HepG2 (cell line): ENCODE measurements around the gene OGFR. TPM values are rescaled to one million over a fixed set of nuclear protein-coding genes. Genes with fewer than 3 reads are reported as not detected.

ENCODE experiments used
- EP300 ChIP-seq, 3 experiments: sonication (generic) in 1 of 3; formaldehyde crosslinking in 1 of 3; IDR thresholded peaks; 2 replicates each; pipeline versions ENCODE4 v1.5.1 to v1.6.1; 2011 to 2020; ENCODE audit warnings: low read depth in 2 of 3, low read length in 2 of 3, borderline replicate concordance in 1 of 3, improper control_type of control experiment in 1 of 3, mild to moderate bottlenecking in 1 of 3, missing genetic modification reagents in 1 of 3, moderate library complexity in 1 of 3
- FOXJ3 ChIP-seq: sonication (generic); formaldehyde crosslinking; IDR thresholded peaks from 2 replicates; pipeline ENCODE4 v1.4.0; 2020; ENCODE audit warnings: missing genetic modification reagents, mild to moderate bottlenecking, borderline replicate concordance
- NONO ChIP-seq, 2 experiments: fragments of 450-650 bp in 1 of 2; sonication (generic) in 1 of 2; formaldehyde crosslinking in 1 of 2; IDR thresholded peaks in 1 of 2; conservative IDR thresholded peaks in 1 of 2; 2 replicates each; pipeline versions ENCODE4 v1.6.1 to v1.8.0; 2017 to 2022; ENCODE audit warnings: mild to moderate bottlenecking in 1 of 2, missing genetic modification reagents in 1 of 2, moderate library complexity in 1 of 2
- ONECUT2 ChIP-seq: sonication (generic); formaldehyde crosslinking; IDR thresholded peaks from 2 replicates; pipeline ENCODE4 v1.4.0; 2020; ENCODE audit warnings: missing genetic modification reagents
- TGIF2 ChIP-seq: IDR thresholded peaks from 2 replicates; pipeline ENCODE4 v1.6.1; 2016; ENCODE audit warnings: control low read depth, missing compliant biosample characterization
- WIZ ChIP-seq: sonication (generic); formaldehyde crosslinking; IDR thresholded peaks from 2 replicates; pipeline ENCODE4 v1.5.1; 2020; ENCODE audit warnings: mild to moderate bottlenecking, missing genetic modification reagents
- ZNF224 ChIP-seq: sonication (generic); formaldehyde crosslinking; IDR thresholded peaks from 2 replicates; pipeline ENCODE4 v1.5.0; 2020; ENCODE audit warnings: mild to moderate bottlenecking, missing genetic modification reagents
- ZNF256 ChIP-seq: sonication (generic); formaldehyde crosslinking; conservative IDR thresholded peaks from 2 replicates; pipeline ENCODE4 v1.4.0; 2020; ENCODE audit warnings: missing genetic modification reagents
- ZNF296 ChIP-seq: sonication (generic); formaldehyde crosslinking; conservative IDR thresholded peaks from 2 replicates; pipeline ENCODE4 v1.5.0; 2020; ENCODE audit warnings: mild to moderate bottlenecking, missing genetic modification reagents
- ZNF547 ChIP-seq: sonication (generic); formaldehyde crosslinking; IDR thresholded peaks from 2 replicates; pipeline ENCODE4 v1.5.1; 2020; ENCODE audit warnings: mild to moderate bottlenecking, missing genetic modification reagents
- ZNF556 ChIP-seq: sonication (generic); formaldehyde crosslinking; IDR thresholded peaks from 2 replicates; pipeline ENCODE4 v1.4.0; 2020; ENCODE audit warnings: mild to moderate bottlenecking, missing genetic modification reagents, borderline replicate concordance
- ZNF605 ChIP-seq: sonication (generic); formaldehyde crosslinking; IDR thresholded peaks from 2 replicates; pipeline ENCODE4 v1.8.0; 2022; ENCODE audit warnings: mild to moderate bottlenecking, missing genetic modification reagents
- ZNF660 ChIP-seq: sonication (generic); formaldehyde crosslinking; IDR thresholded peaks from 2 replicates; pipeline ENCODE4 v1.5.1; 2020; ENCODE audit warnings: mild to moderate bottlenecking, low read depth, missing genetic modification reagents, borderline replicate concordance
- ZNF672 ChIP-seq: sonication (generic); formaldehyde crosslinking; IDR thresholded peaks from 2 replicates; pipeline ENCODE4 v1.8.1; 2022; ENCODE audit warnings: missing genetic modification reagents
- ZNF788 ChIP-seq: sonication (generic); formaldehyde crosslinking; IDR thresholded peaks from 2 replicates; pipeline ENCODE4 v1.5.0; 2020; ENCODE audit warnings: mild to moderate bottlenecking, missing genetic modification reagents, borderline replicate concordance
- polyA plus RNA-seq, 8 experiments: library from polyadenylated mRNA; depleted of rRNA in 3 of 8; stranded (reverse) in 7 of 8; unstranded in 1 of 8; fragments of >200 nt; fragmentation: Illumina TruSeq in 4 of 8; extraction: Trizol in 4 of 8; gene quantifications; 2 replicates each; pipeline versions ENCODE4 v1.2.1 to v1.2.3, GENCODE V29; 2011 to 2016; ENCODE audit warnings: low read depth in 4 of 8, missing spikeins in 1 of 8, mixed read lengths in 1 of 8; ENCODE audit not compliant: insufficient read depth in 1 of 8
- total RNA-seq, 5 experiments: library from RNA; depleted of rRNA; stranded (reverse); fragments of >200 nt; fragmentation: Illumina TruSeq; extraction: Trizol; gene quantifications; 2 replicates each; pipeline ENCODE4 v1.2.3, GENCODE V29; 2016; ENCODE audit warnings: low read depth in 1 of 5
- TF ChIP-seq, protein P1 (sequence below): sonication (generic); formaldehyde crosslinking; IDR thresholded peaks from 2 replicates; pipeline ENCODE4 v1.5.0; 2020; ENCODE audit warnings: missing genetic modification reagents, mild to moderate bottlenecking, borderline replicate concordance
- TF ChIP-seq, protein P2 (sequence below): sonication (generic); formaldehyde crosslinking; IDR thresholded peaks from 2 replicates; pipeline ENCODE4 v1.5.0; 2020; ENCODE audit warnings: missing genetic modification reagents
- TF ChIP-seq, protein P3 (sequence below): sonication (generic); formaldehyde crosslinking; IDR thresholded peaks from 2 replicates; pipeline ENCODE4 v1.4.0; 2020; ENCODE audit warnings: missing genetic modification reagents
- TF ChIP-seq, protein P4 (sequence below): sonication (generic); formaldehyde crosslinking; IDR thresholded peaks from 2 replicates; pipeline ENCODE4 v1.4.0; 2020; ENCODE audit warnings: missing genetic modification reagents

The OGFR gene
- total and polyA plus RNA-seq, 2 of the 13 experiments (the other 11 are each of a cell fraction or from before 2014, with no cell fraction given): 47.7 to 81.8 TPM

DNA sequence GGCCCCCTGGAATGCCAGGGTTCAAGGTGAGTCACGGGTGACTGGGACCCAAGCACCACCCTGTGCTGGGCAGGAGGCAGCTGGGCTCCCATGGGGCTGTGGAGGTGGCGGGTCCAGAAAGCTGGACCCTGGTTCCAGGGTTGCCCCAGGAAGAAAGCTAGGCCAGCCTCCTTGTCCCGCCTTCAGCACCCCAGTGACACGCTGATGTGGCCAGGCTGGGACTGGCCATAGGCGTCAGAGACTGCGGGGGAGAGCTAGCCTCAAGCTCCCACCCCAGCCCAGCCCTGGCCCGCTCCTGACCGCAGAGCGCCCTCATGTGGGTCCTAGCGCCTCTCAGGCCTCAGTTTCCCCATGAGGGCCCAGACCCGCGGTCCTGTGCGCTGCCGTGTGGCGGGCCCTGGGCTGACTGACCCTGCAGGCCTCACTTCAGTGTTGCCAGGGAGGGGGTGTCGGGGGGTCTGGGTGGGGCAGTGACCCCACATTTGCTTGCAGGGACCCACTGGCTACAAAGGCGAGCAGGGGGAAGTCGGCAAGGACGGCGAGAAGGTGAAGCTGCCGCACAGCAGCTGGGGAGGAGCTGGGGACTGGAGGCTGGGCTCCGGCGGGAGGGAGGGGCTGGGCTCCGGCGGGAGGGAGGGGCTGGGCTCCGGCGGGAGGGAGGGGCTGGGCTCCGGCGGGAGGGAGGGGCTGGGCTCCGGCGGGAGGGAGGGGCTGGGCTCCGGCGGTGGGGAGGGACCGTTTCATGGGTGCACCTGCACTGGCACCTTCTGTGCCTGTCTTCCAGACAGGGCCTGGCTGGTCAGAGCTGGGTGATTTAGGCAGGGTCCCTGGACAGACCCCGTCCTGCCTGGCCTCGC lies 20.1 kb downstream of the OGFR start (continued):
- TF ChIP-seq TGIF2 (CRISPR knock-in tag) (no peak; the same call in 1 of the 2 replicates), FOXJ3 (CRISPR knock-in tag) (no peak), EP300 (IDR thresholded peaks at IDR 0.05; ENCODE audit: low read depth in 2 of 2, low read length in 2 of 2) (peak in 1 of 2 experiments; percentile 24; a peak in 1 of 4 replicates), EP300 (CRISPR knock-in tag; IDR thresholded peaks at IDR 0.05; ENCODE audit: borderline replicate concordance) (no peak; the same call in 1 of the 2 replicates), ZNF224 (CRISPR knock-in tag) (no peak), ONECUT2 (no peak), ZNF256 (no peak), ZNF660 (CRISPR knock-in tag) (0 out of 2 replicates have a peak, but pooled peaks have one; percentile 20), ZNF672 (CRISPR knock-in tag) (no peak), NONO (IDR thresholded peaks at IDR 0.05) (no peak), NONO (CRISPR knock-in tag; conservative IDR thresholded peaks at IDR 0.05) (peak; percentile 17; the same call in 1 of the 2 replicates), ZNF296 (CRISPR knock-in tag) (0 out of 2 replicates have a peak, but pooled peaks have one; percentile 63), ZNF556 (CRISPR knock-in tag) (peak; percentile 31; the same call in 1 of the 2 replicates), ZNF788 (CRISPR knock-in tag) (no peak), ZNF547 (CRISPR knock-in tag) (peak; percentile 87; the same call in 1 of the 2 replicates), ZNF605 (CRISPR knock-in tag) (peak; percentile 39; the same call in 1 of the 2 replicates), WIZ (CRISPR knock-in tag) (peak; percentile 77; the same call in 1 of the 2 replicates)
- TF ChIP-seq, protein P1, sequence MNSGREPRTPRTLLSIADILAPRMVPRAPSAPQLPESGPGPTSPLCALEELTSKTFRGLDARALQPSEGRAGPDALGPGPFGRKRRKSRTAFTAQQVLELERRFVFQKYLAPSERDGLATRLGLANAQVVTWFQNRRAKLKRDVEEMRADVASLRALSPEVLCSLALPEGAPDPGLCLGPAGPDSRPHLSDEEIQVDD (CRISPR knock-in tag): peak; percentile 43; the same call in 1 of the 2 replicates
- TF ChIP-seq, protein P2, sequence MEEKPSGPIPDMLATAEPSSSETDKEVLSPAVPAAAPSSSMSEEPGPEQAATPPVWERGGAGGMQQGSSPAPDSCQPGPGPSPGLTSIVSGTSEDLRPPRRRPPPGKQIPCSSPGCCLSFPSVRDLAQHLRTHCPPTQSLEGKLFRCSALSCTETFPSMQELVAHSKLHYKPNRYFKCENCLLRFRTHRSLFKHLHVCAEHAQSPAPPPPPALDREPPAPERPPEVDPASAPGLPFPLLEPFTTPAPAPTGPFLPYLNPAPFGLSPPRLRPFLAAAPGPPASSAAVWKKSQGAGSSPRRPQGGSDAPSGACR (CRISPR knock-in tag): peak; percentile 82; the same call in 1 of the 2 replicates
- TF ChIP-seq, protein P3, sequence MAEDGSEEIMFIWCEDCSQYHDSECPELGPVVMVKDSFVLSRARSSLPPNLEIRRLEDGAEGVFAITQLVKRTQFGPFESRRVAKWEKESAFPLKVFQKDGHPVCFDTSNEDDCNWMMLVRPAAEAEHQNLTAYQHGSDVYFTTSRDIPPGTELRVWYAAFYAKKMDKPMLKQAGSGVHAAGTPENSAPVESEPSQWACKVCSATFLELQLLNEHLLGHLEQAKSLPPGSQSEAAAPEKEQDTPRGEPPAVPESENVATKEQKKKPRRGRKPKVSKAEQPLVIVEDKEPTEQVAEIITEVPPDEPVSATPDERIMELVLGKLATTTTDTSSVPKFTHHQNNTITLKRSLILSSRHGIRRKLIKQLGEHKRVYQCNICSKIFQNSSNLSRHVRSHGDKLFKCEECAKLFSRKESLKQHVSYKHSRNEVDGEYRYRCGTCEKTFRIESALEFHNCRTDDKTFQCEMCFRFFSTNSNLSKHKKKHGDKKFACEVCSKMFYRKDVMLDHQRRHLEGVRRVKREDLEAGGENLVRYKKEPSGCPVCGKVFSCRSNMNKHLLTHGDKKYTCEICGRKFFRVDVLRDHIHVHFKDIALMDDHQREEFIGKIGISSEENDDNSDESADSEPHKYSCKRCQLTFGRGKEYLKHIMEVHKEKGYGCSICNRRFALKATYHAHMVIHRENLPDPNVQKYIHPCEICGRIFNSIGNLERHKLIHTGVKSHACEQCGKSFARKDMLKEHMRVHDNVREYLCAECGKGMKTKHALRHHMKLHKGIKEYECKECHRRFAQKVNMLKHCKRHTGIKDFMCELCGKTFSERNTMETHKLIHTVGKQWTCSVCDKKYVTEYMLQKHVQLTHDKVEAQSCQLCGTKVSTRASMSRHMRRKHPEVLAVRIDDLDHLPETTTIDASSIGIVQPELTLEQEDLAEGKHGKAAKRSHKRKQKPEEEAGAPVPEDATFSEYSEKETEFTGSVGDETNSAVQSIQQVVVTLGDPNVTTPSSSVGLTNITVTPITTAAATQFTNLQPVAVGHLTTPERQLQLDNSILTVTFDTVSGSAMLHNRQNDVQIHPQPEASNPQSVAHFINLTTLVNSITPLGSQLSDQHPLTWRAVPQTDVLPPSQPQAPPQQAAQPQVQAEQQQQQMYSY (CRISPR knock-in tag): no peak
- TF ChIP-seq, protein P4, sequence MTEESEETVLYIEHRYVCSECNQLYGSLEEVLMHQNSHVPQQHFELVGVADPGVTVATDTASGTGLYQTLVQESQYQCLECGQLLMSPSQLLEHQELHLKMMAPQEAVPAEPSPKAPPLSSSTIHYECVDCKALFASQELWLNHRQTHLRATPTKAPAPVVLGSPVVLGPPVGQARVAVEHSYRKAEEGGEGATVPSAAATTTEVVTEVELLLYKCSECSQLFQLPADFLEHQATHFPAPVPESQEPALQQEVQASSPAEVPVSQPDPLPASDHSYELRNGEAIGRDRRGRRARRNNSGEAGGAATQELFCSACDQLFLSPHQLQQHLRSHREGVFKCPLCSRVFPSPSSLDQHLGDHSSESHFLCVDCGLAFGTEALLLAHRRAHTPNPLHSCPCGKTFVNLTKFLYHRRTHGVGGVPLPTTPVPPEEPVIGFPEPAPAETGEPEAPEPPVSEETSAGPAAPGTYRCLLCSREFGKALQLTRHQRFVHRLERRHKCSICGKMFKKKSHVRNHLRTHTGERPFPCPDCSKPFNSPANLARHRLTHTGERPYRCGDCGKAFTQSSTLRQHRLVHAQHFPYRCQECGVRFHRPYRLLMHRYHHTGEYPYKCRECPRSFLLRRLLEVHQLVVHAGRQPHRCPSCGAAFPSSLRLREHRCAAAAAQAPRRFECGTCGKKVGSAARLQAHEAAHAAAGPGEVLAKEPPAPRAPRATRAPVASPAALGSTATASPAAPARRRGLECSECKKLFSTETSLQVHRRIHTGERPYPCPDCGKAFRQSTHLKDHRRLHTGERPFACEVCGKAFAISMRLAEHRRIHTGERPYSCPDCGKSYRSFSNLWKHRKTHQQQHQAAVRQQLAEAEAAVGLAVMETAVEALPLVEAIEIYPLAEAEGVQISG: peak; percentile 70
